ENCODE data around the gene PRND.

PRND gene

GRCh38 chr20:4708036-4708435 lies 13.7 kb upstream of the PRND start:
- no peaks in the 10 kb centered on the region for H3K79me2 ChIP-seq (ENCODE audit: control insufficient read depth, insufficient read depth, low read length, unreplicated experiment)
- H3K27me3 ChIP-seq (ENCODE audit: insufficient read depth, low read length) = no peaks in the 10 kb centered on the region
- no peak overlapping the region for H3K4me3 ChIP-seq (ENCODE audit: low read depth, low read length)
- H3K4me1 ChIP-seq (ENCODE audit: control insufficient read depth, insufficient read depth, low read length, unreplicated experiment) = peaks cover 9% of the 10 kb centered on the region
- no peak overlapping the region for H3K27ac ChIP-seq (ENCODE audit: low read depth, low read length)
- H3K36me3 ChIP-seq (ENCODE audit: insufficient read depth, low read length) = no peaks in the 10 kb centered on the region
- no peak overlapping the region for H2AFZ ChIP-seq (ENCODE audit: low read length, unreplicated experiment)

GRCh38 chr20:4708856-4709255 lies 12.9 kb upstream of the PRND start:
- Histone ChIP-seq H3K36me3 (ENCODE audit: insufficient read depth, low read length) (no peaks in the 10 kb centered on the region), H3K79me2 (ENCODE audit: control insufficient read depth, insufficient read depth, low read length, unreplicated experiment) (no peaks in the 10 kb centered on the region), H3K4me1 (ENCODE audit: control insufficient read depth, insufficient read depth, low read length, unreplicated experiment) (peaks cover 4% of the 10 kb centered on the region), H2AFZ (ENCODE audit: low read length, unreplicated experiment) (no peak overlapping the region), H3K4me3 (ENCODE audit: low read depth, low read length) (no peak overlapping the region), H3K27me3 (ENCODE audit: insufficient read depth, low read length) (no peaks in the 10 kb centered on the region), H3K27ac (ENCODE audit: low read depth, low read length) (no peak overlapping the region)

GRCh38 chr20:4709261-4710105 lies 12.2 kb upstream of the PRND start:
- H3K4me1 ChIP-seq (ENCODE audit: control insufficient read depth, insufficient read depth, low read length, unreplicated experiment) = no peaks in the 10 kb centered on the region
- no peaks in the 10 kb centered on the region for H3K27me3 ChIP-seq (ENCODE audit: insufficient read depth, low read length)
- no peak overlapping the region for H2AFZ ChIP-seq (ENCODE audit: low read length, unreplicated experiment)
- no peaks in the 10 kb centered on the region for H3K79me2 ChIP-seq (ENCODE audit: control insufficient read depth, insufficient read depth, low read length, unreplicated experiment)
- no peak overlapping the region for H3K4me3 ChIP-seq (ENCODE audit: low read depth, low read length)
- H3K36me3 ChIP-seq (ENCODE audit: insufficient read depth, low read length) = no peaks in the 10 kb centered on the region
- H3K27ac ChIP-seq (ENCODE audit: low read depth, low read length) = no peak overlapping the region

GRCh38 chr20:4710106-4710475 lies 11.6 kb upstream of the PRND start:
- Histone ChIP-seq H3K36me3 (ENCODE audit: insufficient read depth, low read length) (no peaks in the 10 kb centered on the region), H3K79me2 (ENCODE audit: control insufficient read depth, insufficient read depth, low read length, unreplicated experiment) (no peaks in the 10 kb centered on the region), H3K27me3 (ENCODE audit: insufficient read depth, low read length) (peaks cover 4% of the 10 kb centered on the region), H3K27ac (ENCODE audit: low read depth, low read length) (no peak overlapping the region), H3K4me1 (ENCODE audit: control insufficient read depth, insufficient read depth, low read length, unreplicated experiment) (no peaks in the 10 kb centered on the region), H2AFZ (ENCODE audit: low read length, unreplicated experiment) (no peak overlapping the region), H3K4me3 (ENCODE audit: low read depth, low read length) (no peak overlapping the region)

- no peaks in the 10 kb centered on the region for H3K79me2 ChIP-seq (ENCODE audit: control insufficient read depth, insufficient read depth, low read length, unreplicated experiment)
- H3K27me3 ChIP-seq (ENCODE audit: insufficient read depth, low read length) = peaks cover 11% of the 10 kb centered on the region
- H3K4me1 ChIP-seq (ENCODE audit: control insufficient read depth, insufficient read depth, low read length, unreplicated experiment) = no peaks in the 10 kb centered on the region
- no peaks in the 10 kb centered on the region for H3K36me3 ChIP-seq (ENCODE audit: insufficient read depth, low read length)
- H2AFZ ChIP-seq (ENCODE audit: low read length, unreplicated experiment) = no peak overlapping the region
- H3K4me3 ChIP-seq (ENCODE audit: low read depth, low read length) = no peak overlapping the region
- H3K27ac ChIP-seq (ENCODE audit: low read depth, low read length) = no peak overlapping the region
These were observed 10.2 kb upstream of the PRND start for GRCh38 chr20:4711511-4711910.

GRCh38 chr20:4713401-4713800 lies 8.3 kb upstream of the PRND start:
- Histone ChIP-seq H3K4me1 (ENCODE audit: control insufficient read depth, insufficient read depth, low read length, unreplicated experiment) (no peaks in the 10 kb centered on the region), H3K27me3 (ENCODE audit: insufficient read depth, low read length) (peaks cover 11% of the 10 kb centered on the region), H2AFZ (ENCODE audit: low read length, unreplicated experiment) (no peak overlapping the region), H3K27ac (ENCODE audit: low read depth, low read length) (no peak overlapping the region), H3K36me3 (ENCODE audit: insufficient read depth, low read length) (no peaks in the 10 kb centered on the region), H3K79me2 (ENCODE audit: control insufficient read depth, insufficient read depth, low read length, unreplicated experiment) (no peaks in the 10 kb centered on the region), H3K4me3 (ENCODE audit: low read depth, low read length) (no peak overlapping the region)

- Histone ChIP-seq H3K4me3 (ENCODE audit: low read depth, low read length) (no peak overlapping the region), H3K79me2 (ENCODE audit: control insufficient read depth, insufficient read depth, low read length, unreplicated experiment) (no peaks in the 10 kb centered on the region), H3K27me3 (ENCODE audit: insufficient read depth, low read length) (peaks cover 11% of the 10 kb centered on the region), H3K27ac (ENCODE audit: low read depth, low read length) (no peak overlapping the region), H2AFZ (ENCODE audit: low read length, unreplicated experiment) (no peak overlapping the region), H3K4me1 (ENCODE audit: control insufficient read depth, insufficient read depth, low read length, unreplicated experiment) (no peaks in the 10 kb centered on the region), H3K36me3 (ENCODE audit: insufficient read depth, low read length) (no peaks in the 10 kb centered on the region)
These were observed 6.9 kb upstream of the PRND start for GRCh38 chr20:4714818-4715217.

- no peaks in the 10 kb centered on the region for H3K36me3 ChIP-seq (ENCODE audit: insufficient read depth, low read length)
- peaks cover 11% of the 10 kb centered on the region for H3K27me3 ChIP-seq (ENCODE audit: insufficient read depth, low read length)
- no peaks in the 10 kb centered on the region for H3K4me1 ChIP-seq (ENCODE audit: control insufficient read depth, insufficient read depth, low read length, unreplicated experiment)
- no peak overlapping the region for H3K27ac ChIP-seq (ENCODE audit: low read depth, low read length)
- no peak overlapping the region for H3K4me3 ChIP-seq (ENCODE audit: low read depth, low read length)
- no peaks in the 10 kb centered on the region for H3K79me2 ChIP-seq (ENCODE audit: control insufficient read depth, insufficient read depth, low read length, unreplicated experiment)
- H2AFZ ChIP-seq (ENCODE audit: low read length, unreplicated experiment) = no peak overlapping the region
These were observed 3.7 kb upstream of the PRND start for GRCh38 chr20:4717816-4718570.

GRCh38 chr20:4719190-4719589 lies 2.5 kb upstream of the PRND start:
- Histone ChIP-seq H3K27me3 (ENCODE audit: insufficient read depth, low read length) (peaks cover 11% of the 10 kb centered on the region), H3K36me3 (ENCODE audit: insufficient read depth, low read length) (no peaks in the 10 kb centered on the region), H3K79me2 (ENCODE audit: control insufficient read depth, insufficient read depth, low read length, unreplicated experiment) (no peaks in the 10 kb centered on the region), H3K27ac (ENCODE audit: low read depth, low read length) (no peak overlapping the region), H3K4me3 (ENCODE audit: low read depth, low read length) (no peak overlapping the region), H2AFZ (ENCODE audit: low read length, unreplicated experiment) (no peak overlapping the region), H3K4me1 (ENCODE audit: control insufficient read depth, insufficient read depth, low read length, unreplicated experiment) (no peaks in the 10 kb centered on the region)

GRCh38 chr20:4720041-4720976 lies 1.4 kb upstream of the PRND start:
- H3K4me1 ChIP-seq (ENCODE audit: control insufficient read depth, insufficient read depth, low read length, unreplicated experiment) = no peaks in the 10 kb centered on the region
- peak overlapping the region; percentile 2; the same call in 1 of the 2 replicates for H3K4me3 ChIP-seq (ENCODE audit: low read depth, low read length)
- H3K36me3 ChIP-seq (ENCODE audit: insufficient read depth, low read length) = no peaks in the 10 kb centered on the region
- H3K79me2 ChIP-seq (ENCODE audit: control insufficient read depth, insufficient read depth, low read length, unreplicated experiment) = no peaks in the 10 kb centered on the region
- H2AFZ ChIP-seq (ENCODE audit: low read length, unreplicated experiment) = no peak overlapping the region
- no peak overlapping the region for H3K27ac ChIP-seq (ENCODE audit: low read depth, low read length)
- peaks cover 5% of the 10 kb centered on the region; the same call in 1 of the 2 replicates for H3K27me3 ChIP-seq (ENCODE audit: insufficient read depth, low read length)
